HG02981 (cell line): ENCODE results near the gene P3H4.

Experiments used
- ATAC-seq: cut with Tn5 transposase; IDR thresholded peaks from one replicate; pipeline ENCODE4 v1.9.1; 2021; ENCODE audit warnings: mild to moderate bottlenecking, moderate library complexity; ENCODE audit not compliant: unreplicated experiment

Gene P3H4

GRCh38 chr17:41772586-41773189 lies 39.1 kb downstream of the P3H4 start:
- ATAC-seq = no peak

GRCh38 chr17:41772218-41772585 lies 39.5 kb downstream of the P3H4 start:
- no peak for ATAC-seq

GRCh38 chr17:41771389-41772206 lies 40.2 kb downstream of the P3H4 start:
- ATAC-seq = no peak

GRCh38 chr17:41769985-41770384 lies 41.8 kb downstream of the P3H4 start:
- ATAC-seq = no peak

GRCh38 chr17:41769346-41769862 lies 42.3 kb downstream of the P3H4 start:
- no peak for ATAC-seq

- no peak for ATAC-seq
These were observed 43.0 kb downstream of the P3H4 start for GRCh38 chr17:41768682-41769288.

GRCh38 chr17:41767324-41768042 lies 44.3 kb downstream of the P3H4 start:
- ATAC-seq = no peak

GRCh38 chr17:41766135-41766534 lies 45.6 kb downstream of the P3H4 start:
- no peak for ATAC-seq

GRCh38 chr17:41763327-41763726 lies 48.4 kb downstream of the P3H4 start:
- no peak for ATAC-seq

- no peak for ATAC-seq
These were observed 48.9 kb downstream of the P3H4 start for GRCh38 chr17:41762841-41763240.

GRCh38 chr17:41762391-41762790 lies 49.4 kb downstream of the P3H4 start:
- no peak for ATAC-seq

- no peak for ATAC-seq
These were observed 50.9 kb downstream of the P3H4 start for GRCh38 chr17:41760878-41761277.

- ATAC-seq = no peak
These were observed 53.1 kb downstream of the P3H4 start for GRCh38 chr17:41758601-41759000.

- ATAC-seq = no peak
These were observed 57.7 kb downstream of the P3H4 start for GRCh38 chr17:41754066-41754465.
